GM12878 (cell line): ENCODE results near the gene HOXA2. TPM values are rescaled to one million over a fixed set of nuclear protein-coding genes. Genes with fewer than 3 reads are reported as not detected.

Source experiments
- ATAC-seq: fragments of 200-7000 bp; cut with Tn5 transposase; 3 replicates; pipeline ENCODE4 v1.9.1; 2020; ENCODE audit warnings: mild to moderate bottlenecking, moderate library complexity
- BruUV-seq: library from RNA; stranded (reverse); fragments of 400-500 nt; replicated peaks from 2 replicates; lab custom pipeline; 2021; lab: Mats Ljungman, UMichigan
- CTCF ChIA-PET: fragments of 300-600 bp; sonication (Branson Sonifier 250); formaldehyde crosslinking; extraction: SDS; loops from one replicate; lab custom pipeline; 2021; ENCODE audit warnings: inconsistent platforms; lab: Yijun Ruan, JAX
- POLR2A ChIA-PET: fragments of 350-600 bp; formaldehyde crosslinking; extraction: SDS; loops from one replicate; lab custom pipeline; 2021; ENCODE audit warnings: inconsistent platforms; lab: Charles Lee
- RAD21 ChIA-PET: fragments of 300-600 bp; sonication (Branson Sonifier 250); formaldehyde crosslinking; loops from one replicate; lab custom pipeline; 2023; ENCODE audit warnings: antibody characterized with exemption; ENCODE audit not compliant: unreplicated experiment; lab: Charles Lee
- SMC1A ChIA-PET: fragments of 300-600 bp; sonication (Branson Sonifier 250); formaldehyde crosslinking; loops from one replicate; lab custom pipeline; 2023; ENCODE audit not compliant: unreplicated experiment, uncharacterized antibody; lab: Charles Lee
- DNase-seq: peaks from one replicate; pipeline ENCODE4 v3.0.0-alpha.2; 2011; ENCODE audit warnings: low read depth, low spot score
- FAIRE-seq: peaks from 3 replicates; lab custom pipeline; 2011; peaks lifted over from hg19 to GRCh38; lab: Jason Lieb, UNC
- H2AFZ ChIP-seq: 2 replicates; pipeline ENCODE4 v1.6.0; 2011; ENCODE audit warnings: low read depth, low read length, control low read depth; ENCODE audit not compliant: control insufficient read depth
- H3K27ac ChIP-seq: 2 replicates; pipeline ENCODE4 v1.5.1; 2011; ENCODE audit warnings: control low read depth; ENCODE audit not compliant: control insufficient read depth, insufficient read depth
- H3K27me3 ChIP-seq, 2 experiments: replicated peaks in 1 of 2; 2 replicates each; pipeline versions ENCODE4 v1.6.0 to v1.6.1; 2011; ENCODE audit warnings: low read length in 1 of 2; ENCODE audit not compliant: control insufficient read depth in 2 of 2, insufficient read depth in 2 of 2
- H3K36me3 ChIP-seq, 2 experiments: 2 replicates each; pipeline ENCODE4 v1.5.1; 2011; ENCODE audit warnings: low read length in 1 of 2; ENCODE audit not compliant: control insufficient read depth in 2 of 2, insufficient read depth in 2 of 2
- H3K4me1 ChIP-seq: 2 replicates; pipeline ENCODE4 v1.6.1; 2011; ENCODE audit warnings: mild to moderate bottlenecking, low read length, moderate library complexity, mixed read lengths; ENCODE audit not compliant: control insufficient read depth, insufficient read depth
- H3K4me2 ChIP-seq: 2 replicates; pipeline ENCODE4 v1.6.0; 2011; ENCODE audit warnings: control low read depth; ENCODE audit not compliant: control insufficient read depth, insufficient read depth
- H3K4me3 ChIP-seq: fragments of 200-600 bp; sonication (generic); 2 replicates; pipeline ENCODE4 v1.5.1; 2016
- H3K79me2 ChIP-seq: 2 replicates; pipeline ENCODE4 v1.6.0; 2011; ENCODE audit warnings: low read length; ENCODE audit not compliant: control insufficient read depth, insufficient read depth
- H3K9ac ChIP-seq: 2 replicates; pipeline ENCODE4 v1.8.0; 2011; ENCODE audit warnings: low read length, control low read depth, mixed read lengths; ENCODE audit not compliant: control insufficient read depth, insufficient read depth
- H3K9me3 ChIP-seq: replicated peaks from 3 replicates; pipeline ENCODE4 v1.5.1; 2011; ENCODE audit warnings: mild to moderate bottlenecking, low read length; ENCODE audit not compliant: control insufficient read depth, insufficient read depth
- H4K20me1 ChIP-seq: 2 replicates; pipeline ENCODE4 v1.6.0; 2011; ENCODE audit not compliant: control insufficient read depth, insufficient read depth
- CBX3 ChIP-seq: fragments of 200-600 bp; sonication (generic); IDR thresholded peaks from 2 replicates; pipeline ENCODE4 v1.6.1; 2016; ENCODE audit warnings: low read depth, borderline replicate concordance
- FOS ChIP-seq: IDR thresholded peaks from 3 replicates; pipeline ENCODE4 v1.6.1; 2011; ENCODE audit warnings: borderline replicate concordance; ENCODE audit not compliant: insufficient read length; ENCODE audit errors: extremely low read depth
- IKZF1 ChIP-seq: fragments of 450-650 bp; conservative IDR thresholded peaks from 2 replicates; pipeline ENCODE4 v1.6.1; 2017; ENCODE audit warnings: antibody characterized with exemption, mild to moderate bottlenecking
- JUNB ChIP-seq: IDR thresholded peaks from 2 replicates; pipeline ENCODE4 v1.6.1; 2016; ENCODE audit warnings: antibody characterized with exemption, mild to moderate bottlenecking
- POLR2AphosphoS2 ChIP-seq: IDR thresholded peaks from 2 replicates; pipeline ENCODE4 v1.6.1; 2011; ENCODE audit warnings: low read depth, mild to moderate bottlenecking, low read length, improper control_type of control experiment, moderate library complexity
- SIN3A ChIP-seq: IDR thresholded peaks from 2 replicates; pipeline ENCODE4 v1.6.1; 2012; ENCODE audit warnings: low read depth, low read length, improper control_type of control experiment
- SRF ChIP-seq, 2 experiments: IDR thresholded peaks; 2 replicates each; pipeline ENCODE4 v1.6.1; 2011; ENCODE audit warnings: low read depth in 2 of 2, low read length in 2 of 2, mild to moderate bottlenecking in 1 of 2, moderate library complexity in 1 of 2
- SUPT20H ChIP-seq: IDR thresholded peaks from 2 replicates; pipeline ENCODE4 v1.6.1; 2011; ENCODE audit warnings: low read depth, mild to moderate bottlenecking, low read length, moderate library complexity, borderline replicate concordance; ENCODE audit not compliant: control insufficient read depth
- YBX1 ChIP-seq: fragments of 450-650 bp; IDR thresholded peaks from 2 replicates; pipeline ENCODE4 v1.6.1; 2016; ENCODE audit warnings: antibody characterized with exemption
- ZNF687 ChIP-seq: fragments of 450-650 bp; IDR thresholded peaks from 2 replicates; pipeline ENCODE4 v1.6.1; 2017; ENCODE audit warnings: mild to moderate bottlenecking, moderate library complexity
- WGBS: methylation state at CpG from one replicate; pipeline ENCODE4 v1.1.6; 2016; ENCODE audit warnings: low lambda C conversion rate; ENCODE audit not compliant: insufficient replicate concordance, insufficient coverage; ENCODE audit errors: missing lambda C conversion rate; 5-methylcytosine and 5-hydroxymethylcytosine counted together
- in situ Hi-C: fragments of 300-500 bp; cut with MboI; formaldehyde crosslinking; loops from 9 replicates; pipeline ENCODE4 v1.14.3; 2018; ENCODE audit warnings: mixed read lengths
- intact Hi-C: fragments of 100-400 bp; cut with micrococcal nuclease; formaldehyde crosslinking; loops from one replicate; pipeline ENCODE4 v1.14.2; 2022; ENCODE audit not compliant: unreplicated experiment
- polyA plus RNA-seq, 11 experiments: library from polyadenylated mRNA; depleted of rRNA in 4 of 11; unstranded in 6 of 11; stranded (reverse) in 5 of 11; fragments of >200 nt; fragmentation: Nextera tagmentation in 4 of 11; fragmentation: Illumina TruSeq in 1 of 11; extraction: Ambion mirVana in 4 of 11; extraction: Trizol in 1 of 11; gene quantifications; 1 replicate in 1 of 11; 2 replicates in 10 of 11; pipeline versions ENCODE4 v1.2.1 to v1.2.3, GENCODE V29; 2011 to 2016; ENCODE audit warnings: inconsistent platforms in 2 of 11, missing spikeins in 2 of 11, low read depth in 1 of 11
- total RNA-seq, 4 experiments: library from RNA; depleted of rRNA in 3 of 4; stranded (reverse); fragments of >200 nt in 3 of 4; fragmentation: Illumina TruSeq in 1 of 4; extraction: Trizol in 1 of 4; gene quantifications; 2 replicates each; pipeline versions ENCODE4 v1.2.1 to v1.2.3, GENCODE V29; 2013 to 2021
- TF ChIP-seq, protein P1 (sequence below): fragments of 450-650 bp; IDR thresholded peaks from 2 replicates; pipeline ENCODE4 v1.6.1; 2017; ENCODE audit warnings: mild to moderate bottlenecking, low read depth, inconsistent platforms; ENCODE audit not compliant: poor library complexity, severe bottlenecking

The HOXA2 gene
- total and polyA plus RNA-seq, 10 of the 15 experiments (the other 5 are each of a cell fraction or from before 2014, with no cell fraction given), result not detected

DNA sequence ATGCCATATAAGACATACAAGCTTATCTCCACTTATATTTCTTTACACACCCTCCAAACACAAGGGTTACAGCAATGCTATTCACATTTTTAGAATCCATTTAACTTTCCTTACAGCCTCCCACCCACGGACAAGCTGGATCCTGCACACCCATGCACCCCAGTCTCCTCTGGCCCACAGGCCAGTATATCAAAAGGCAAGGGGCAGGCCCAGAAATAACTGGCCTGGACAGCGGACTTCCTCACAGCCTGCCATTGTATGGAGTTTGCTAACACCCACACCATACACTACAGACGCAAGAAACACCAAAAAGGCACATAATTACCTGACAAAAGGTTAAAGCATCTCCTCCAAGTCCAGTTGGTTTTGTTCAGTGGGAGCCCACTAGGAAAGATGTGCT is 16.1 kb upstream of the HOXA2 start:
- Histone ChIP-seq H3K36me3 (no peaks in the 10 kb centered on the region), H3K27ac (no peak overlapping the region), H3K4me1 (no peaks in the 10 kb centered on the region), H4K20me1 (no peaks in the 10 kb centered on the region; the same call in 1 of the 2 replicates), H3K4me2 (no peak overlapping the region), H3K9me3 (no peaks in the 10 kb centered on the region), H3K79me2 (no peaks in the 10 kb centered on the region), H3K27me3 (no peaks in the 10 kb centered on the region; a peak in 1 of 4 replicates), H3K9ac (no peak overlapping the region), H2AFZ (no peak overlapping the region), H3K4me3 (no peak overlapping the region)
- ChIA-PET SMC1A (interaction anchor here (2.8 kb wide), 1 partner anchor 35 kb away, joined by 6 read pairs; no protein-coding TSS in a partner anchor), CTCF (no interaction called here), POLR2A (no interaction called here), RAD21 (no interaction called here)
- intact Hi-C loops (no loop called here), in situ Hi-C loops (no loop called here)
- ATAC-seq (no peak), FAIRE-seq (no peak), DNase-seq (no peak)
- 25% methylated on average over 3 of the region's 3 CpGs for whole genome bisulfite sequencing
- BruUV-seq, result no TSS peak
- TF ChIP-seq JUNB, result no peak

GRCh38 chr7:27117887-27118491 is 15.5 kb upstream of the HOXA2 start:
- in situ Hi-C loops (no loop called here), intact Hi-C loops (no loop called here)
- ChIA-PET SMC1A (interaction anchor here (1.3 to 2.8 kb wide), 2 partner anchors 16 to 35 kb away, joined by 3 to 6 read pairs; no protein-coding TSS in a partner anchor), CTCF (no interaction called here), POLR2A (no interaction called here), RAD21 (no interaction called here)
- Histone ChIP-seq H3K9me3 (no peaks in the 10 kb centered on the region), H3K27me3 (no peaks in the 10 kb centered on the region; a peak in 1 of 4 replicates), H3K9ac (no peak overlapping the region), H3K4me2 (no peak overlapping the region), H2AFZ (no peak overlapping the region), H3K36me3 (no peaks in the 10 kb centered on the region), H4K20me1 (no peaks in the 10 kb centered on the region; the same call in 1 of the 2 replicates), H3K79me2 (no peaks in the 10 kb centered on the region), H3K27ac (no peak overlapping the region), H3K4me1 (no peaks in the 10 kb centered on the region), H3K4me3 (no peak overlapping the region)
- 67% methylated on average over 19 of the region's 19 CpGs for WGBS
- ATAC-seq (no peak), FAIRE-seq (no peak), DNase-seq (no peak)
- BruUV-seq, result no TSS peak
- TF ChIP-seq, protein P1, sequence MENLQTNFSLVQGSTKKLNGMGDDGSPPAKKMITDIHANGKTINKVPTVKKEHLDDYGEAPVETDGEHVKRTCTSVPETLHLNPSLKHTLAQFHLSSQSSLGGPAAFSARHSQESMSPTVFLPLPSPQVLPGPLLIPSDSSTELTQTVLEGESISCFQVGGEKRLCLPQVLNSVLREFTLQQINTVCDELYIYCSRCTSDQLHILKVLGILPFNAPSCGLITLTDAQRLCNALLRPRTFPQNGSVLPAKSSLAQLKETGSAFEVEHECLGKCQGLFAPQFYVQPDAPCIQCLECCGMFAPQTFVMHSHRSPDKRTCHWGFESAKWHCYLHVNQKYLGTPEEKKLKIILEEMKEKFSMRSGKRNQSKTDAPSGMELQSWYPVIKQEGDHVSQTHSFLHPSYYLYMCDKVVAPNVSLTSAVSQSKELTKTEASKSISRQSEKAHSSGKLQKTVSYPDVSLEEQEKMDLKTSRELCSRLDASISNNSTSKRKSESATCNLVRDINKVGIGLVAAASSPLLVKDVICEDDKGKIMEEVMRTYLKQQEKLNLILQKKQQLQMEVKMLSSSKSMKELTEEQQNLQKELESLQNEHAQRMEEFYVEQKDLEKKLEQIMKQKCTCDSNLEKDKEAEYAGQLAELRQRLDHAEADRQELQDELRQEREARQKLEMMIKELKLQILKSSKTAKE, result no peak
- no peak for TF ChIP-seq ZNF687
- TF ChIP-seq POLR2AphosphoS2, result no peak
- TF ChIP-seq YBX1, result no peak
- TF ChIP-seq CBX3, result no peak
- TF ChIP-seq FOS, result no peak
- no peak for TF ChIP-seq SUPT20H
- TF ChIP-seq SIN3A, result no peak
- TF ChIP-seq SRF (IDR thresholded peaks at IDR 0.05; ENCODE audit: low read depth in 2 of 2, low read length in 2 of 2), result no peak
- TF ChIP-seq IKZF1, result no peak
